H1 (cell line): Measurements from ENCODE around the gene INO80C. TPM values are rescaled to one million over a fixed set of nuclear protein-coding genes. Genes with fewer than 3 reads are reported as not detected.

Experiments
- HDAC2 ChIP-seq, 2 experiments: fragments of 300-600 bp in 1 of 2; sonication (generic) in 1 of 2; IDR thresholded peaks; 2 replicates each; pipeline ENCODE4 v1.6.1; 2011 to 2012; ENCODE audit warnings: low read depth in 2 of 2, low read length in 2 of 2, mild to moderate bottlenecking in 2 of 2, moderate library complexity in 2 of 2, borderline replicate concordance in 1 of 2, inconsistent platforms in 1 of 2
- NANOG ChIP-seq: IDR thresholded peaks from 2 replicates; pipeline ENCODE4 v1.6.1; 2011; ENCODE audit warnings: low read length, low read depth, mild to moderate bottlenecking, inconsistent platforms; ENCODE audit not compliant: insufficient read depth, poor library complexity, severe bottlenecking
- RAD21 ChIP-seq, 2 experiments: IDR thresholded peaks in 1 of 2; conservative IDR thresholded peaks in 1 of 2; 2 replicates each; pipeline ENCODE4 v1.6.1; 2011; ENCODE audit warnings: low read depth in 2 of 2, low read length in 2 of 2, improper control_type of control experiment in 1 of 2, inconsistent platforms in 1 of 2, mild to moderate bottlenecking in 1 of 2, moderate library complexity in 1 of 2
- SIN3A ChIP-seq, 2 experiments: IDR thresholded peaks in 1 of 2; conservative IDR thresholded peaks in 1 of 2; 2 replicates each; pipeline ENCODE4 v1.6.1; 2011 to 2012; ENCODE audit warnings: low read length in 2 of 2, improper control_type of control experiment in 1 of 2, low read depth in 1 of 2, mild to moderate bottlenecking in 1 of 2
- polyA plus RNA-seq, 7 experiments: library from polyadenylated mRNA; depleted of rRNA in 3 of 7; stranded (reverse) in 5 of 7; unstranded in 2 of 7; fragments of >200 nt in 5 of 7; fragments of 200-250 nt in 2 of 7; gene quantifications; 1 replicate in 5 of 7; 2 replicates in 1 of 7; 4 replicates in 1 of 7; pipeline versions ENCODE4 v1.2.1 to v1.2.3, GENCODE V29; 2011 to 2013; ENCODE audit warnings: missing spikeins in 2 of 7, mixed read lengths in 2 of 7
- total RNA-seq: library from RNA; stranded (reverse); fragmentation: NEBNext Ultra II Directional; extraction: Animal tissue kit (Norgen Biotek cat#: 25700); gene quantifications from 2 replicates; pipeline ENCODE4 v1.2.1, GENCODE V29; 2021

The INO80C gene
- total and polyA plus RNA-seq, 2 of the 8 experiments (the other 6 are each of a cell fraction or from before 2014, with no cell fraction given), result 30.1 to 48.9 TPM

DNA sequence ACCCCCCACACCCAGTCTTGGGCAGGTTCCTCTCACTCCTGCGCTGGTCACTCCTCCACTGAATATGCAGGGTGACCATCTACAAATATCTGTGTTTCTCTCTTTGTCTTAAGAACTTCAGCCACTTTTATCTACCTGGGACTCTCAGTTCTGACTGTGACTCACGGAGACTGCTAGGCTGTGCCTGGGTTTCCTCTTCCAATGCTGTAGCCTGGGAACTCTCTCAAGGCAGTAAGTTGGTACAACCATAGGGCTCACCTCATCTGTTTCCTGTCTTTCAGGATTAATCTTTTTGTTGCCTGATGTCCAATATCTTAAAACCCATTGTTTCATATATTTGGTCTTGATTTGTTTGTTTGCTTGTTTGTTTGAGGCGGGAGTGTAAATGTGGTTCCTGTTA, 73.4 kb downstream of the INO80C start (continued):
- TF ChIP-seq NANOG (no peak), HDAC2 (IDR thresholded peaks at IDR 0.05; ENCODE audit: borderline replicate concordance in 1 of 2, low read depth in 2 of 2, low read length in 2 of 2) (no peak), SIN3A (conservative IDR thresholded peaks at IDR 0.05 in 1 of 2, IDR thresholded peaks at IDR 0.05 in 1 of 2; ENCODE audit: low read depth in 1 of 2, low read length in 2 of 2) (no peak), RAD21 (IDR thresholded peaks at IDR 0.05 in 1 of 2, conservative IDR thresholded peaks at IDR 0.05 in 1 of 2; ENCODE audit: low read depth in 2 of 2, low read length in 2 of 2) (no peak)
